ENCODE results near the gene DFFB.

DFFB gene

DNA sequence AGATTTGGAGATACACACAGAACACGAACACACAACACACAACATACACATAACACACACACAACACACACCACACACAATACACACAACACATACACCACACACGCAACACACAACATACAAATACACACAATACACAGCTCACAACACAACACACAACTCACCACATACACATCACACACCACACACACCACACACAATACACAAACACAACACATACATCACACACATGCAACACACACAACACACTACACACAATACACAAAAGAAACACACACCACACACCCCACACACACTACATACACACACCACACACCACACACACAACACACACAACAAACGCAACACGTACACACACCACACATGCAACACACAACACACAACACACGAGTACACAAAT, 71.8 kb downstream of the DFFB start:
- no peak for DNase-seq

DNA sequence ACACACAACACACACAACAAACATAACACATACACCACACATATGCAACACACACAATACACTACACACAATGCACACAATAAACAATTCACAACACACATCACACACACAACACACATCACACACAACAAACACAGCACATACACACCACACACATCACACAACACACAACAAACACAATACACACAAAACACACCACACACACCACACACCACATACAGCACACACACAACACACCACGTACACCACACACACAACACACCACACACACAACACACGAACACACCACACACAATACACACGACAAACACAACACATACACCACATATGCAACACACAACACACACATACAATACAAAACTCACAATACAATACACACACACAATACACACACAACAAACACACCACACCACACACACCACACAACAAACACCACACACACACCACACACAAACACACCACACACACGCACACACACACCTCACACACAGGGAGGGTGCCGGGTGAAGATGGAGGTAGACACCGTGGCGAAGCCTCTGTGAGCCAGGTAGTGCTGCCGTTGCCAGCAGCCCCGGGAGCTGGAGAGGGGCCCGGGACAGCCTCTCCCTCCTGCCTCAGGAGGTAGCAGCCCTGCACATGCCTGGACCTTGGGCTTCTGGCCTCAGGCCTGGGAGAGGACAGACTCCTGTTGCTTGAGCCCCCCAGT, 73.2 kb downstream of the DFFB start:
- DNase-seq: no peak

DNA sequence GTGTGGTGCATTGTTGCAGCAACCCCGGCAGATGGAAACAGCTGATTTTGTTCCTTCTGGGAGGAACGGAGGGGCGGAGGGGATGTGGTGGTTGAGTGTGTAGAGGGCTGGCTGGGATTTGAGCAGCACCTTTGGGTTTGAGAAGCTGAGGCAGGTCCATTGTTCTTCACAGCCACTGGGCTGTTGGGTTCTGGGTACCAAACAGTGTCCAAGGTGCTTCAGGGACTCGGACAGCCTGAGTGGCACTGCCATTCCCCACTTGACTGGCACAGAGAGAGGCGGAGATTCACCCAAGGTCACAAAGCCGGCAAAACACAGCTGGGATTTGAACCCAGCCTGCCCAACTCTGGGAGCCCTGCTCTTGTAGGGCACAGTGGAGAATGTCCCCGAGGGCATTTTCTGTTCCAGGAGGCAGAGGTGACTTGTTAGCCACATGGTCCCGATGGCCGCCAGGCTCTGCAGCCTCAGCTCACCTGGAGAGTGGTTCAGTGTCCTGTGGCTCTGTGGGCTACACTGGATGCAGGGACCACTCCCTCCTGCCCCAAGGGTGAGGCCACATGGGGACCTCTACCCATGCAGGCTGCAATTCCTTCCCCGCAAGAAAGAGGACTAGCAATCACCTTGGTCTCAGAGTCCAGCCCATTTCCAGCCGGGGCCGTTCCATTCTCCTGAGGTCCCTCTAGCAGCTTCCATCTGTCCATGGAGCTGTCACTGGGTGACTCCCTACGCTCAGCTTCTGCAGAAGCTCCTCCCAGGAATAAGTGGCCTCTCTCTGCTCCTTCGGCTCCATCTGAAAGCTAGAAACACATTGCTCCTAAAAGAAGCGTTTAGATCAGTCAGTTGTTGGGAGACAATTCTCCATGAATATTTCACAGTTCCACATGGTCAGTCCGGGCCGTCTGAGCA, 74.0 kb downstream of the DFFB start:
- DNase-seq: no peak

DNA sequence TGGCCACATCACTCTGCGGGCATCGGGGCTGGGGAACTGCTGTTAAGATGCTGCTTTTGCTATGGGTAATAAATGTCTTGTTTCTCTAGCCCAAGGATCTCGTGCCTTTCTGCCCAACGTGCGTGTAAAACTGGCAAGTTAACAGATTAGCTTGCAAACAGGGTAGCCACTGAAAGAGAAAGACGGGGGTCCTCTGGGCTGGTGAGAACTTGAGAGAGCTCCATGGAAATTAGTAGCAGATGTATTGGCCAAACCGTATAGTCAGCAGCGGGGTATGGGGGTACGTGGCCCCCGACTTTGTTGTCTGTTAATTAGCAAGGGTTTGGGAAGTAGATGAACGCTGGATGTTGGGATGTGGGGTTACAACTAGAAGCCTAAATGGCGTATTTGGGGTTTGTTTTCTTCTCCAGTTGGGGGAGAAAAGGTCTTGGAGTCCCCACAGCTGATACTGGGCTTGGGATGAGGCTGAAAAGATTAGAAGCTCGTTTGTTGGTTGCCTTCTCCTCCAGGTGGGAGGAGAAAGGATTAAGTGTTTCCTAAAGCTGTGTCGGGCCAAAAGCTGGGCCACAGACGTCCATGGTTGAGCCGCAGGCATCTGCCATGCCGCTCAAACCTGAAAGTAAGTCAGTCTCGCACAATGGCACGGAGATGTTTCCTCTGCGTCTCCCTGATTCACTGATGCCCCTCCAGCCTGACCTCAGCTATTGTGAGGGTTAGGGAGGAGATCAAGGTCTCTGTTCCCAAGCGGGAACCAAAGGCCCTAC, 75.1 kb downstream of the DFFB start:
- no peak for DNase-seq
